Endometrial microvascular endothelial cells (primary cell): Measurements from ENCODE around the gene GSDMA. TPM values are rescaled to one million over a fixed set of nuclear protein-coding genes. Genes with fewer than 3 reads are reported as not detected.

Source experiments
- in situ Hi-C: cut with HindIII; loops from 2 replicates; pipeline ENCODE4 v1.10.0; 2017; ENCODE audit warnings: low sequenced_read_pairs, low pct_unique_long_range_greater_than_20kb; ENCODE audit errors: inconsistent ontology term
- total RNA-seq: library from RNA; depleted of rRNA; stranded (reverse); fragments of >200 nt; gene quantifications from one replicate; pipeline ENCODE4 v1.2.3, GENCODE V29; 2015; ENCODE audit errors: inconsistent ontology term

Gene GSDMA
- total RNA-seq, 1 donor from 2014 or later = not detected

DNA sequence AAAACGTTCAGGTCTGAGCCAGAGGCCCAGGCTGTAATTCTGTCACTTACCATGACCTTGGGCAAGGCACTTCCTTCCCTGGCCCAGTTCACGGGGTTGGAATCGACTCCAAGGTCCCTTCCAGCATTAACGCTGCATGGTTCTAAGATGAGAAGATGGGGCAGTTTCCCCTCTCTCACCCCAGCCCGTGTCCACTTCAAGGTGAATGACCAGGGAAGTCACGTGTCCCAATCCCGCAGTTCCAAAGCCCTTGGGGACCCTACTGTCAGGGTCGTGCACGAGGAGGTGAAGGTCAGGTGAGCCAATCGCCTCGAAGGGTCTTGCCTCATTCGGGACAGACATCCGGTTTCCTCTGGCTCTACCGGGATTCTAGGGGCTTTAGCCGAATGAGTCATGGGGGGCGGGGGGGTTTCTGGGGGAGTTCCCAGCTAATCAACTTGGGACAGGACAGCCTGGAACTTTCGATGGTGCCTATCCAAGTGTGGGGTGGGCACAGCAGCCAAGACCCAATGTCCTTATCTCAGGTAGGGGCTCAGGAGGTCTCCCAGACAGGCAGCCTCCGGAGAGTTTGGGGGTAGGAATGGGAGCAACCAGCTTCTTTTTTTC, 51.7 kb downstream of the GSDMA start:
- in situ Hi-C loops = no loop called here

DNA sequence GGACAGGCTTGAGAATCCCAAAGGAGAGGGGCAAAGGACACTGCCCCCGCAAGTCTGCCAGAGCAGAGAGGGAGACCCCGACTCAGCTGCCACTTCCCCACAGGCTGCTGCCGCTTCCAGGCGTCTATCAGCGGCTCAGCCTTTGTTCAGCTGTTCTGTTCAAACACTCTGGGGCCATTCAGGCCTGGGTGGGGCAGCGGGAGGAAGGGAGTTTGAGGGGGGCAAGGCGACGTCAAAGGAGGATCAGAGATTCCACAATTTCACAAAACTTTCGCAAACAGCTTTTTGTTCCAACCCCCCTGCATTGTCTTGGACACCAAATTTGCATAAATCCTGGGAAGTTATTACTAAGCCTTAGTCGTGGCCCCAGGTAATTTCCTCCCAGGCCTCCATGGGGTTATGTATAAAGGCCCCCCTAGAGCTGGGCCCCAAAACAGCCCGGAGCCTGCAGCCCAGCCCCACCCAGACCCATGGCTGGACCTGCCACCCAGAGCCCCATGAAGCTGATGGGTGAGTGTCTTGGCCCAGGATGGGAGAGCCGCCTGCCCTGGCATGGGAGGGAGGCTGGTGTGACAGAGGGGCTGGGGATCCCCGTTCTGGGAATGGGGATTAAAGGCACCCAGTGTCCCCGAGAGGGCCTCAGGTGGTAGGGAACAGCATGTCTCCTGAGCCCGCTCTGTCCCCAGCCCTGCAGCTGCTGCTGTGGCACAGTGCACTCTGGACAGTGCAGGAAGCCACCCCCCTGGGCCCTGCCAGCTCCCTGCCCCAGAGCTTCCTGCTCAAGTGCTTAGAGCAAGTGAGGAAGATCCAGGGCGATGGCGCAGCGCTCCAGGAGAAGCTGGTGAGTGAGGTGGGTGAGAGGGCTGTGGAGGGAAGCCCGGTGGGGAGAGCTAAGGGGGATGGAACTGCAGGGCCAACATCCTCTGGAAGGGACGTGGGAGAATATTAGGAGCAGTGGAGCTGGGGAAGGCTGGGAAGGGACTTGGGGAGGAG, 52.5 kb downstream of the GSDMA start, which contains the start of gene CSF3:
CSF3 (plus strand) TSS at position 436 of the 993 bp plus-strand sequence; CDS start at position 471, 35 bp downstream.
- in situ Hi-C loops = no loop called here

DNA sequence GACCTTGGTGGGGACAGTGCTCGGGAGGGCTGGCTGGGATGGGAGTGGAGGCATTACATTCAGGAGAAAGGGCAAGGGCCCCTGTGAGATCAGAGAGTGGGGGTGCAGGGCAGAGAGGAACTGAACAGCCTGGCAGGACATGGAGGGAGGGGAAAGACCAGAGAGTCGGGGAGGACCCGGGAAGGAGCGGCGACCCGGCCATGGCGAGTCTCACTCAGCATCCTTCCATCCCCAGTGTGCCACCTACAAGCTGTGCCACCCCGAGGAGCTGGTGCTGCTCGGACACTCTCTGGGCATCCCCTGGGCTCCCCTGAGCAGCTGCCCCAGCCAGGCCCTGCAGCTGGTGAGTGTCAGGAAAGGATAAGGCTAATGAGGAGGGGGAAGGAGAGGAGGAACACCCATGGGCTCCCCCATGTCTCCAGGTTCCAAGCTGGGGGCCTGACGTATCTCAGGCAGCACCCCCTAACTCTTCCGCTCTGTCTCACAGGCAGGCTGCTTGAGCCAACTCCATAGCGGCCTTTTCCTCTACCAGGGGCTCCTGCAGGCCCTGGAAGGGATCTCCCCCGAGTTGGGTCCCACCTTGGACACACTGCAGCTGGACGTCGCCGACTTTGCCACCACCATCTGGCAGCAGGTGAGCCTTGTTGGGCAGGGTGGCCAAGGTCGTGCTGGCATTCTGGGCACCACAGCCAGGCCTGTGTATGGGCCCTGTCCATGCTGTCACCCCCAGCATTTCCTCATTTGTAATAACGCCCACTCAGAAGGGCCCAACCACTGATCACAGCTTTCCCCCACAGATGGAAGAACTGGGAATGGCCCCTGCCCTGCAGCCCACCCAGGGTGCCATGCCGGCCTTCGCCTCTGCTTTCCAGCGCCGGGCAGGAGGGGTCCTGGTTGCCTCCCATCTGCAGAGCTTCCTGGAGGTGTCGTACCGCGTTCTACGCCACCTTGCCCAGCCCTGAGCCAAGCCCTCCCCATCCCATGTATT, 53.5 kb downstream of the GSDMA start:
- in situ Hi-C loops = no loop called here

DNA sequence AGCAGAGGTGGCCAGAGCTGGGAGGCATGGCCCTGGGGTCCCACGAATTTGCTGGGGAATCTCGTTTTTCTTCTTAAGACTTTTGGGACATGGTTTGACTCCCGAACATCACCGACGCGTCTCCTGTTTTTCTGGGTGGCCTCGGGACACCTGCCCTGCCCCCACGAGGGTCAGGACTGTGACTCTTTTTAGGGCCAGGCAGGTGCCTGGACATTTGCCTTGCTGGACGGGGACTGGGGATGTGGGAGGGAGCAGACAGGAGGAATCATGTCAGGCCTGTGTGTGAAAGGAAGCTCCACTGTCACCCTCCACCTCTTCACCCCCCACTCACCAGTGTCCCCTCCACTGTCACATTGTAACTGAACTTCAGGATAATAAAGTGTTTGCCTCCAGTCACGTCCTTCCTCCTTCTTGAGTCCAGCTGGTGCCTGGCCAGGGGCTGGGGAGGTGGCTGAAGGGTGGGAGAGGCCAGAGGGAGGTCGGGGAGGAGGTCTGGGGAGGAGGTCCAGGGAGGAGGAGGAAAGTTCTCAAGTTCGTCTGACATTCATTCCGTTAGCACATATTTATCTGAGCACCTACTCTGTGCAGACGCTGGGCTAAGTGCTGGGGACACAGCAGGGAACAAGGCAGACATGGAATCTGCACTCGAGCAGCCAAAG, 54.7 kb downstream of the GSDMA start:
- in situ Hi-C loops = no loop called here

DNA sequence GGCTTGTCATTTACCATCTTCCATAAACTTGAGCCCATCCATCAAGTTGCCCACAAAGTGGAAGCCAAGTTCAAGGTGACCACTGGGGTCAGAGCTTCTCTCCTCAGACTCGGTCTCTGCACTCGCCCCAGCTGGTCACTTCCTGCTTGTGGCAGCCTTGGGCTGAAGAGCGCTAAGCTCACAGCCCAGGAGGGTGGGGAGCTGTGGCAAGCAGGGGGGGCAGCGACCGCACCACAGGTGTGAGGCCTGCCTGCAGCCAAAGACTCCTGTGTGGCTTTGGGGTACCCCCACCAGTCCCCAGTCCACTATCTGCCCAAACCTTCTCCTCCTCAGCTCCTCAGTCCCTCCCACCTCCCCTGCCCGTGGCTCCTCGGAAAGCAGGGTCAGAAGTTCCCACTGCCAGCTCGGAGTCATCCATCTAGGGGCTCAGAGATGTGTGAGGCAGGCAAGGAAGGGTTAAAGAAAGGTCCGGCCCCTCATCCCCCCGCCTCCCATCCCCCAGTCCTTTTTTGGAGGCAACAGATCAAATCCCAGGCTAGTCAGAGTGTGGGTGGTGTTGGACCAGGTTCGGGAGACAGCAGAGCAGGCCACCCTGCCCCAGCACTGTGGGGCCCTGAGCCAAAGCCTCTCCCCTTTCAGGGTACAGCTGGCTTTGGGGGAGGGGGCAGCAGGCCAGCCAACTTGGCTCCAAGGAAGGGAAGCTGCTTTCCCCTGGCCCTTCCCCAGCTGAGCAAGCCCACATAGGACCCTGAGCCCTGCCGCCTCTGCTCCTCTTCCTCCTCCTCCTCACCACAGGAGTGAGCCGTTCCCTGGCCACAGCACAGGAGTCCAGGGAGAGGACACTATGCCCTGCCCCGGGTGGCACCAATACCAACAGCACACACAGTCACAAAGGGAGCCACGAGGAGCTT, 55.7 kb downstream of the GSDMA start:
- in situ Hi-C loops = no loop called here

DNA sequence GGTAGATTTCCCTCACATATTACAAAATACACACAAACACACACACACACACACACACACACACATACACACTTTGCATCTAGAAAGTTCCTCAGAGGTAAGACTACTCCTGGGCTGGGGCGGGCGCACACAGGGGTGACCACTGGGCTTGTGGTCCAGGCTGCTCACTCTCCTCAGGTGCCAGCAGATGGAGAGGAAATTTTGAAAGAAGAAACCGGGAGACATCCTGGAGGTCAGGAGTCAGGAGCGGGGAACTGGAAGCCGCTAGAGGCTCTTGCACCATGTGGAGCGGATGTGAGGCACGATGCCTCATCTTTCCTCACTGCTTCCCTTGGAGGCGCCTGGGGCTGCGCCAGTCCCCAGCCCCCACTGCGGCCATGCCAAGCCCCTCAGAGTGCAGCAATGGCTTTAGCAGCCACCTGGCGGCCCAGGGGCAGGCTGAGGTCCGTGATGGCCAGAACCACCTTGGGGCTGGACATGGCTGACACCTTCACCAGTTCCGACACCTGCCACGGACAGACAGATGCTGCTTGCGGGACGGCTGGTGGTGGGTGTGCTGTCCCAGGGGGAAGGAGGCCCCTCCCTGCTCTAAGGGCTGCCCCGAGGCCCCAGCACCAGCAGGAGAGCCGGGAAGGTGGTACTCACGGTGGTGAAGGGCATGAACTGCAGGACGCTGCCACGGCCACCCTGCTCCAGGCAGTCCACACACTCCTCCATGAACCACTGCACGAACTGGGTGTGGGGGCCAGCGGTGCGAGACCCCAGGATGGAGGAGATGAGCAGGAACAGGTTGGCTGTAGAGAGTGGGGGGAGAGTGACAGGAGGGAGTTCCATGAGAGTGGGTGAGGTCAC, 56.6 kb downstream of the GSDMA start:
- in situ Hi-C loops = no loop called here

DNA sequence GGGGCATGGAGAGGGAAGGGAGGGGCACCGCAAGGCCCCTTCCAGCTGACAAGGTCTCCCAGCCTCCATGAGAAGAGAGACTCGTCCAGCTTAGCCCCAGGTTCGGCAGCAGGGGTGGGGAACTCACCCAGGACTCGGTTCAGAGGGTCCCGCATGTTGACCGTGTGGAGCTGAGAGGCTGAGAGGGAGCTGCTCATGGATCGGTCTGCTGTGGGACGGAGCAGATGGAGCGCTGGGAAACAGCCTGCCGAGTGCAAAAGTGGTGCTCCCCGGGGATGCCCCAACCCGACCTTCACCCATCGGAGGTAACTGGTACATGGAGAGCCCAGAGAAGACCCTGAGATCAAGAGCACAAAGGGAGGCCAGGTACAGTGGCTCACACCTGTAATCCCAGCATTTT, 57.3 kb downstream of the GSDMA start:
- in situ Hi-C loops = no loop called here

DNA sequence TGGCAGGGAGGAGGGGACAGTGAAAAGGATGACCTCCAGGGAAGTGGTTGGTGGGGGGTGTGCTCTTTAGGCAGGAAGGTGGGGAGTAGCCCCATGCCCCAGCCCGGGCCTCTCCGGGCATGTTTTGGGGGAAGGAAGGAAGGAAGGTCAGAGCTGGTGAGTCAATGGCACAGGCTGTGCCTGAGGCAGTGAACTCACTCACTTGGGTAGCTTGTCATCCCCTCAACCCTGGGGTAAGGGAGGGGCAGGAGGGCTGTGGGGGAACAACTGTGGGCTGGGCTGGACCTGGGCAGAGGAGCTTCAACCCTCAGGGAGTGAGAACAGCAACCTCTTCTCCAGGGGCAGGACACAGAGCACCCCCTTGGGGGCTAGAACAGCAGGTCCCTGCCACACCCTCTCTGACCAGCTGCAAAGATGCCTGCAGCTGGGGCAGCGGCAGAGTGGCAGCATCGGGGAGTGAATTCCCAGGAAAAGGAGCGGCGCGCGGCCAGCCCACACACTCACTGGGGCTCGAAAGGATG, 58.7 kb downstream of the GSDMA start:
- in situ Hi-C loops = no loop called here

DNA sequence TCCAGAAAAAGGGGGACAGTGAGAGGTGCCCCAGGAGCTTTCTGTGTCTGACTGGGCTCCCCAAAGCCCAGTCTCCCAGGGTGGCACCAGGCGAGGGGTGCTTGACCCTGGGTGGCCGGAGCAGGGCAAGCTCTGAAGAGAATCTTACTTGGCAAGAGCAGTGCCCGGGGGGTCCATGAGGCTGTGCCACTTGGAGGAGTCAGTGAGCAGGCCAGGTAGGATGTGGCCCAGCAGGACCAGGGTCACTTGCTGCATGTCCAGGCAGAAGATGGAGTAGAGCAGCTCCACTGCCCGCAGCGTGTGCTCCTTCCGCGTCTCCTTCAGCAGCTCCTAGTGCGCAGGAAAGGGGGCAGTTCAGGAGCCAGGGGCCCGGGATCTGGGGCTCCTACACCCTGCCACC, 59.7 kb downstream of the GSDMA start:
- in situ Hi-C loops = no loop called here

DNA sequence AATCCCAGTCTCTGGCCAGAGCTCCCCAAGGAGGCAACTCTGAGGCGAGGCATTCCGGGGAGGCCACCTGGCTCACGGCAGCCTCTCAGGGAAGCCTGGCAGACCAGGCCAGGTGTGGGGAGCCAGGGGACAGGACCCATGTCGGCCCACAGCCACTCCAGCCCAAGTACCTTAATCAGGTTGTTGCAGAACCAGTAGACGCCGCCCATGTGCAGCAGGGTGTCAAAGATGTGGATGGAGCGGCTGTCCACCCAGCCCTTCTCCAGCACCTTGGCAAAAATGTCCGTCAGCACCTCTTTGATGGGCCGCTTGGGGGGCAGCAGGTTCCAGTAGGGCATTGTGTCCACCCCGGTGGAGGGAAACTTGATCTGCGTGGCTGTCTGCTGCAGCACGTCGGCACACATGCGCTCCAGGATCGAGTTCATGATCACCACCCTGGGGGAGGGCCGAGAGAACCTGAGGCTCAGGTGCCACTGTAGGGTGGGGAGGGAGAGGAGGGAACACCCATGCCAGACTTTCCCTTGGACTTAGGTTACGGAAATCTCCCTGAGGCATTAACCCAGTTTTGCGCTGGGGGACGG, 60.2 kb downstream of the GSDMA start:
- in situ Hi-C loops = no loop called here

DNA sequence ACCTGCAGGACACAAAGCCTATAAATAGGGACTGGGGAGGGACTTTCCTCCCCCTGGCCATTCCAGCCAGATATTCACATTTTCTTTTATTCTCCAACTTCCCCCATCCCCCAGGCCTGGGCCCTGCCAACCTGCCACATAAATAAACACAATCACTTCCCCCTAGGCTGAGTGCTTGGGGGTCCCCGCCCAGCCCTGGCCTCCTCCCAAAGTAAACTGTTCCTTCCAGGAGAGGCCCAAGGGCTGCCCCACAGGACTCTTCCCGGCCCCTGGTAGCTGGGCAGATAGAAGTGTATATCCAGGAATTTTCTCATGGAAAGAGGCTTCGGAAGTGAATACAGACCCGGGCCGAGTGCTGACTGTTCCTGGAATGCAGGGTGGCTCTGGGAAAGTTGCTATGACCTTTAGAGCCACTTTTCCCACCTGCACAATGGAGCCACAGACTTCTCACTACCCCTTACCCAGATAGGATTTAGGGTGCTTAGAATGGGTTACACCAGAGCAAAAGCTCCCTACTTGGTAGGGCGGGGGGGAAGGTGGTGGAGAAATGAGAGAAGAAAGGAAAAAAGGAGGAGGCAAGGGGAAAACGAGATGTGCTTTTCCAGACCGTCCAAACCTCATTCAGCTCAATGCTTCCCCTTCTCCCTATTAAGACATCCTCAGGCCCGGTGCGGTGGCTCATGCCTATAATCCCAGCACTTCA, 60.9 kb downstream of the GSDMA start:
- in situ Hi-C loops = no loop called here

DNA sequence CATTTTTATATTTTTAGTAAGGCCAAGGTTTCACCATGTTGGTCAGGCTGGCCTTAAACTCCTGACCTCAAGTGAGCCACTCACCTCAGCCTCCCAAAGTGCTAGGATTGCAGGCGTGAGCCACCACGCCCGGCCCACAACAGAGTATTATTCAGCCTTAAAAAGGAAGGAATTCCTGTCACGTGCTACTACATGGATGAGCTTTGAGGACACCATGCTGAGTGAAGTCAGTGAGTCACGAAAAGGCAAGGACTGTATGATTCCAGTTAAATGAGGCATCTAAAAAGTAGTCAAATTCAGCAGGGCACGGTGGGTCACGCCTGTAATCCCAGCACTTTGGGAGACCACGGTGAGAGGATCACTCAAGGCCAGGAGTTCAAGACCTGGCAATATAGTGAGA, 62.1 kb downstream of the GSDMA start:
- in situ Hi-C loops = no loop called here

DNA sequence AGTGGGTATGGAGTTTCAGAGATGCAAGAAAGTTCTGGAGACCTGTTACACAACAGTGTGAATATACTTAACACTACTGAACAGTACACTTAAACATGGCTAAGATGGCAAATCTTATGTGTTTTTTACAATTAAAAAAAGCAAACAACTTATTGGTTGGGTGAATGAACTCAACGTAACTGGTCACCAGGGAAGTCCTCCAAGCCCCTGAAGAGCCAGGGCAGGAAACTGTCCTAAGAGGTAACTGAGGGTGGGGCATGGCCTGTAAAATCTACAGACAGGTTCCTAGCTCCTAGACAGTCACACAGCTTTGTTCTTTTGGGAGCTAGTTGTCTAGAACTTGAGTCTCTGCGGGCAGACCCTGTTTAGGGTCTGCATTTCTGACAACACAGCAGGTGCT, 62.8 kb downstream of the GSDMA start:
- in situ Hi-C loops = no loop called here

DNA sequence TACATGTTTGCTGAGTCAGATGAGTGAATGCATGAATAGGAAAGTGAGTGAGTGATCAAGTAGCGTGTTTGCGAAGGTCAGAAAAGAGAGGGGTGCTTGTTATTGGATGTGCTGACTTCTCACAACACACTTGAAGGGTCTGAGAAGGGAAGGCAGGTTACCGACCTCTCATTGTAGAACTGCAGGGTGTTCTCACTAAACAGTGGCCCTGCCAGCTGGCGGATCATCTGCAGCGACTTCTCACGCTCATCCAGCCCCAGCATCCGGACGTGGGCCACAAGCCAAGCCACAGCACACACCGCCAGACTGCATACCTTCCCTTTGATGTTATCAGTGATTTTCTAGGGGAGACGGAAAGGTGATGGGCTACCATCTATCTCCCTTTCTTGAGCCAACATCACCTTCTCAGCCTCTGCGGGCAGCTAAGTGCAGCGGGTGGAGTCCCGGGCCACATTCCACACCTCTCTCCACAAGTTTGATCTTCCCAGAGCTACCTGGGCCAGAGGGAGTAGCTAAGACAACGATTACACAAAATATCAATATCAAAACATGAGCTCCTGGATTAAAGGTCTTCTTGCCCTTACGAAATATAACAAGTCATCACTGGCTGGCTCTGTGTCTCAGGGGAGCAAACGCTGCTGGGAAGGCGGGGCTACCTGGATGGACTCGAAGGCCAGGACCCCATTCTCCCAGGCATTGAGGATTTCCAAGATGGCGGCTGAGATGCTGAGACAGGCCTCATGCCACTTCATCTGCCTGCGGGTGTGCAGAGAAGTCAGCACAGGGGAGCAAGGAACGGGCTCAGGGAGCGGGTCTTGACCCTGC, 63.4 kb downstream of the GSDMA start:
- in situ Hi-C loops = no loop called here
